Thyroid gland (tissue), 4 donors: ENCODE data around the gene EFCAB6. TPM values are rescaled to one million over a fixed set of nuclear protein-coding genes. Genes with fewer than 3 reads are reported as not detected.

Source experiments
- DNase-seq, 2 donors: peaks; one replicate each; pipeline ENCODE4 v3.0.0-alpha.2; 2019
- H3K27ac ChIP-seq, 3 donors: fragments of 200-600 bp; sonication (generic); 1 replicate in 2 of 3; 2 replicates in 1 of 3; pipeline ENCODE4 v1.5.1; 2016 to 2019; ENCODE audit warnings: mild to moderate bottlenecking in 1 of 3, moderate library complexity in 1 of 3
- H3K27me3 ChIP-seq: fragments of 200-600 bp; sonication (generic); one replicate; pipeline ENCODE4 v1.5.1; 2019
- H3K36me3 ChIP-seq, 2 donors: fragments of 200-600 bp; sonication (generic); one replicate each; pipeline ENCODE4 v1.5.1; 2016 to 2019
- H3K4me1 ChIP-seq, 2 donors: fragments of 200-600 bp; sonication (generic); one replicate each; pipeline ENCODE4 v1.5.1; 2017 to 2019
- H3K4me3 ChIP-seq, 3 donors: fragments of 200-600 bp; sonication (generic); replicated peaks in 1 of 3; 1 replicate in 2 of 3; 2 replicates in 1 of 3; pipeline ENCODE4 v1.5.1; 2016; ENCODE audit warnings: mild to moderate bottlenecking in 1 of 3
- H3K9me3 ChIP-seq: fragments of 200-600 bp; sonication (generic); one replicate; pipeline ENCODE4 v1.5.1; 2017
- CTCF ChIP-seq, 6 experiments: fragments of 200-600 bp in 3 of 6; fragments of 450-650 bp in 3 of 6; sonication (generic) in 3 of 6; IDR thresholded peaks; one replicate each; pipeline ENCODE4 v1.5.1; 2016 to 2019; ENCODE audit warnings: antibody characterized with exemption in 6 of 6, mild to moderate bottlenecking in 2 of 6, inconsistent platforms in 1 of 6, moderate library complexity in 1 of 6
- POLR2A ChIP-seq, 2 donors: fragments of 450-650 bp; IDR thresholded peaks; one replicate each; pipeline ENCODE4 v1.6.1; 2017; ENCODE audit warnings: antibody characterized with exemption in 2 of 2, mild to moderate bottlenecking in 2 of 2, moderate library complexity in 1 of 2
- WGBS, 2 donors: methylation state at CpG; one replicate each; pipeline ENCODE4 v1.1.5; 2017; 5-methylcytosine and 5-hydroxymethylcytosine counted together
- intact Hi-C: fragments of 100-400 bp; cut with DNase I; formaldehyde crosslinking; loops from one replicate; pipeline ENCODE4 v1.15.1; 2023
- total RNA-seq, 4 donors: library from RNA; depleted of rRNA; stranded (reverse); fragments of >200 nt; gene quantifications; one replicate each; pipeline ENCODE4 v1.2.3, GENCODE V29; 2016

The EFCAB6 gene
- total RNA-seq, 4 donors from 2014 or later: 10.9 to 26.1 (median 14.1) TPM

- Histone ChIP-seq H3K36me3 (no peaks in the 10 kb centered on the region), H3K27ac (no peak overlapping the region), H3K4me3 (no peak overlapping the region), H3K27me3 (no peaks in the 10 kb centered on the region), H3K4me1 (no peaks in the 10 kb centered on the region), H3K9me3 (no peaks in the 10 kb centered on the region)
- 52 to 57% methylated on average over 18 to 25 of the region's 26 CpGs for WGBS, 2 donors
- DNase-seq: no peak
- no peak for TF ChIP-seq CTCF (IDR thresholded peaks at IDR 0.05)
- no peak for TF ChIP-seq POLR2A (IDR thresholded peaks at IDR 0.05)
- intact Hi-C loops: no loop called here
Observed at GRCh38 chr22:43488031-43488866, 323.9 kb downstream of the EFCAB6 start.

DNA sequence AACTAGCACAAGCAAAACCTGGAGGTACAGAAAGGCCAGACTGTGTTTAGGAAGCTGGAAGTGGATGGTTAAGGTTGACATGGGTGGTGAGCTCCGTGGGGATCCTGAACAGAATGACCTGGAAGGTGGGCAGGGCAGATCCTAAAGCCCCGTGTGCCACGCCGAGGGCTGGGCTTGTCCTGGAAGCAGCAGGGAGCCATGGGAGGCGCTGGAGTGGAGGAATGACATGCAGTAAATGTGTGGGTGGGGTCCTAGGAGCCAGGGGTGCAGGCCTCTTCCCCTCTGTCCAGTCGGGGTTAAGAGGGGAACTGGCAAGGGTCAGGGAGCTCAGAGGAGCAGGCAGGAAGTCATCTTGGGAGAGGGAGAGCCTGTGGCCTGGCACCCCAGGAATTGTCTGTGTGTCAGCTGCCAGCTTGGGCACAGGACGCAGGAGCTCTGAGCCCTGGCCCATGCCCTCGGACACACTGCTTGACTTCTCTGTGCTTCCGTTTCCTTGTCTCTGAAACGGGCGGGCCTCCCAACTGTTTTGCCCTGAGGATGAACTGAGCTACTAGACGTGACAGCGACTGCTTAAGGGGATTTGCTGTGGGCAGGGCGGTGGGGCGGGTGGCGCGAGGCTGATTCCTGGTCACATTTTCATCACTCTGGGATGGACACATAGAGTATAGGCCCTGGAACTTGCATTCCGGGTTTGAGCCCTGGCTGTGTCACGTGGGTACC lies 324.6 kb downstream of the EFCAB6 start:
- Histone ChIP-seq H3K9me3 (no peaks in the 10 kb centered on the region), H3K27me3 (no peaks in the 10 kb centered on the region), H3K36me3 (no peaks in the 10 kb centered on the region), H3K4me1 (no peaks in the 10 kb centered on the region), H3K4me3 (no peak overlapping the region), H3K27ac (no peak overlapping the region)
- intact Hi-C loops: no loop called here
- no peak for DNase-seq
- 75 to 79% methylated on average over 18 to 19 of the region's 19 CpGs for WGBS, 2 donors
- no peak for TF ChIP-seq CTCF (IDR thresholded peaks at IDR 0.05)
- no peak for TF ChIP-seq POLR2A (IDR thresholded peaks at IDR 0.05)

DNA sequence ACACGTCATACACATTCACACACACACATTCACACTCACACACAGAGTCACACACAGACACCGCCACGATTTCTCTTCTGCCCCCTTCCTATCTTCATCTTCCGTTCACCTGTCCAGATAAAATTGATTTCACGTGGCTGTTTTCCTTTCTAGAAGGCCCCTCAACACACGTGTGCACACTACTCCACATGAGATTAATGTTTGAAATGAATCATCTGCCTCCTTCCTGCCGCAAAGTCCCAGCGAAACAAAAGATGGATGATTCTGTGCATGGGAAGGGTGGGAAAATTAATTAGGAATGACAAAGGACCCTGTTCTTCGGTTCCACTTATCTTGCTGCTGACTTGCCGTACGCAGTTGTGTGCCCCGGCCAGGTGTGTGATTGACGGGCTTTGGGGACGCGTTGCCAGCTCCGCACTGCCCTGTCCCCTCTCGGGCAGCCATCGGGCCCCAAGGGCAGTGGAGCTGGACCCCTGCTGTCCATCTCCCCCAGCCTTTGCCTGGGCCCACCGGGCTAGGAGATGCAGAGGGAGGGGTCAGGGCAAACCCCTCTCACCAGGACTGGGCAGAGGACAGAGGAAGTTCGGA lies 326.5 kb downstream of the EFCAB6 start:
- no peak for DNase-seq
- 76 to 78% methylated on average over 19 to 20 of the region's 20 CpGs for WGBS, 2 donors
- H3K36me3 ChIP-seq: no peaks in the 10 kb centered on the region
- H3K27ac ChIP-seq: no peak overlapping the region
- no peak for TF ChIP-seq CTCF (IDR thresholded peaks at IDR 0.05)
- TF ChIP-seq POLR2A (IDR thresholded peaks at IDR 0.05): no peak
- intact Hi-C loops: no loop called here
- no peaks in the 10 kb centered on the region for H3K9me3 ChIP-seq
- no peak overlapping the region for H3K4me3 ChIP-seq
- H3K27me3 ChIP-seq: no peaks in the 10 kb centered on the region
- H3K4me1 ChIP-seq: no peaks in the 10 kb centered on the region

- H3K9me3 ChIP-seq: no peaks in the 10 kb centered on the region
- WGBS, 2 donors: 81 to 85% methylated on average over 6 to 8 of the region's 8 CpGs
- no peaks in the 10 kb centered on the region for H3K27me3 ChIP-seq
- no peak overlapping the region for H3K4me3 ChIP-seq
- intact Hi-C loops: no loop called here
- TF ChIP-seq POLR2A (IDR thresholded peaks at IDR 0.05): no peak
- TF ChIP-seq CTCF (IDR thresholded peaks at IDR 0.05): no peak
- DNase-seq: no peak
- H3K36me3 ChIP-seq: no peaks in the 10 kb centered on the region
- no peak overlapping the region for H3K27ac ChIP-seq
- no peaks in the 10 kb centered on the region for H3K4me1 ChIP-seq
Observed at GRCh38 chr22:43484227-43484626, 327.9 kb downstream of the EFCAB6 start.
